ENCODE measurements around the gene PTPRE. TPM values are rescaled to one million over a fixed set of nuclear protein-coding genes. Genes with fewer than 3 reads are reported as not detected.

PTPRE gene
- polyA plus RNA-seq, 1 of the 3 experiments (the other 2 are of a cell fraction): 11.8 TPM

GRCh38 chr10:127872011-127872761 is 34.7 kb upstream of the PTPRE start:
- no peaks in the 10 kb centered on the region for H3K9me2 ChIP-seq
- no peaks in the 10 kb centered on the region for H3K79me2 ChIP-seq (ENCODE audit: insufficient read depth)
- H3K9ac ChIP-seq: no peak overlapping the region
- H3K9me3 ChIP-seq: no peaks in the 10 kb centered on the region
- H4K20me1 ChIP-seq (ENCODE audit: insufficient read depth): no peaks in the 10 kb centered on the region
- H3K27ac ChIP-seq (ENCODE audit: low read depth in 2 of 2, low read length in 1 of 2): no peak overlapping the region
- WGBS (ENCODE audit: low lambda C conversion rate): 75% methylated on average over 21 of the region's 23 CpGs
- no peaks in the 10 kb centered on the region for H3K36me3 ChIP-seq (replicated peaks in 1 of 2; ENCODE audit: control insufficient read depth in 1 of 2, insufficient read depth in 2 of 2, low read length in 1 of 2)
- no peak overlapping the region for H2AFZ ChIP-seq (ENCODE audit: low read depth)
- no peak for DNase-seq
- H3K4me2 ChIP-seq: no peak overlapping the region
- POLR2A ChIA-PET: no interaction called here
- no peak overlapping the region for H3K4me3 ChIP-seq (ENCODE audit: low read depth in 2 of 2, low read length in 1 of 2)
- TF ChIP-seq PBX3 (IDR thresholded peaks at IDR 0.05) (no peak), USF1 (IDR thresholded peaks at IDR 0.05; ENCODE audit: borderline replicate concordance, low read depth) (no peak), RFX5 (IDR thresholded peaks at IDR 0.05; ENCODE audit: low read length) (no peak), TAF1 (IDR thresholded peaks at IDR 0.05; ENCODE audit: borderline replicate concordance, low read depth, low read length) (no peak), ELF1 (IDR thresholded peaks at IDR 0.05) (no peak), FOSL2 (IDR thresholded peaks at IDR 0.05; ENCODE audit: borderline replicate concordance, low read depth) (no peak), RAD21 (IDR thresholded peaks at IDR 0.05; ENCODE audit: low read length) (no peak), GABPA (IDR thresholded peaks at IDR 0.05; ENCODE audit: low read depth) (no peak), CTCF (IDR thresholded peaks at IDR 0.05) (no peak), SMC3 (IDR thresholded peaks at IDR 0.05; ENCODE audit: low read depth, low read length) (no peak), IRF3 (IDR thresholded peaks at IDR 0.05; ENCODE audit: low read depth, low read length) (no peak), REST (IDR thresholded peaks at IDR 0.05; ENCODE audit: low read depth, low read length) (no peak)
- TF ChIP-seq, protein P1, sequence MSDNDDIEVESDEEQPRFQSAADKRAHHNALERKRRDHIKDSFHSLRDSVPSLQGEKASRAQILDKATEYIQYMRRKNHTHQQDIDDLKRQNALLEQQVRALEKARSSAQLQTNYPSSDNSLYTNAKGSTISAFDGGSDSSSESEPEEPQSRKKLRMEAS (IDR thresholded peaks at IDR 0.05; ENCODE audit: low read depth): no peak
- no peaks in the 10 kb centered on the region; the same call in 1 of the 2 replicates for H3K27me3 ChIP-seq (ENCODE audit: insufficient read depth)
- H3K4me1 ChIP-seq (ENCODE audit: control insufficient read depth in 1 of 2, insufficient read depth in 2 of 2, low read depth in 1 of 2, low read length in 1 of 2): no peaks in the 10 kb centered on the region
- CTCF ChIA-PET: interaction anchor here (0.8 to 2.9 kb wide), 2 partner anchors 18 to 157 kb away, joined by 3 to 17 read pairs; no protein-coding TSS in a partner anchor
- no peaks in the 10 kb centered on the region for H3F3A ChIP-seq (replicated peaks; ENCODE audit: insufficient read depth)
